K562 (cell line): ENCODE data around the gene KNG1. TPM values are rescaled to one million over a fixed set of nuclear protein-coding genes. Genes with fewer than 3 reads are reported as not detected.
A peak's percentile ranks its signal among the peaks of the same experiment; 100 is the strongest.

ENCODE experiments used
- ELF1 ChIP-seq: fragments of 200-800 bp; sonication (Bioruptor generic); IDR thresholded peaks from 2 replicates; pipeline ENCODE4 v1.6.1; 2016; ENCODE audit warnings: missing genetic modification characterization, missing compliant biosample characterization
- HNRNPUL1 ChIP-seq: fragments of 200-400 bp; formaldehyde crosslinking; IDR thresholded peaks from 2 replicates; pipeline ENCODE4 v1.6.1; 2017; ENCODE audit warnings: low read length
- MAZ ChIP-seq, 2 experiments: fragments of 450-650 bp in 1 of 2; sonication (generic) in 1 of 2; formaldehyde crosslinking; IDR thresholded peaks in 1 of 2; conservative IDR thresholded peaks in 1 of 2; 2 replicates each; pipeline versions ENCODE4 v1.4.0 to v1.5.0; 2020; ENCODE audit warnings: mild to moderate bottlenecking in 1 of 2, missing genetic modification reagents in 1 of 2
- THRB ChIP-seq: fragments of 450-650 bp; formaldehyde crosslinking; conservative IDR thresholded peaks from 2 replicates; pipeline ENCODE4 v1.4.0; 2022; ENCODE audit warnings: mild to moderate bottlenecking, missing genetic modification characterization
- ZBTB11 ChIP-seq, 3 experiments: fragments of 200-800 bp in 1 of 3; fragments of 250-450 bp in 1 of 3; fragments of 450-650 bp in 1 of 3; sonication (Bioruptor Pico) in 1 of 3; sonication (Bioruptor generic) in 1 of 3; formaldehyde crosslinking in 1 of 3; IDR thresholded peaks; 2 replicates each; pipeline versions ENCODE4 v1.6.1 to v1.8.0; 2016 to 2022; ENCODE audit warnings: mild to moderate bottlenecking in 2 of 3, missing genetic modification characterization in 2 of 3, missing compliant biosample characterization in 1 of 3, moderate library complexity in 1 of 3
- ZNF253 ChIP-seq: fragments of 250-450 bp; sonication (Bioruptor Pico); conservative IDR thresholded peaks from 2 replicates; pipeline ENCODE4 v1.6.1; 2021; ENCODE audit warnings: mild to moderate bottlenecking
- ZNF395 ChIP-seq: fragments of 200-800 bp; sonication (Bioruptor generic); IDR thresholded peaks from 2 replicates; pipeline ENCODE4 v1.6.1; 2017; ENCODE audit warnings: missing genetic modification characterization, missing compliant biosample characterization
- ZNF518B ChIP-seq: fragments of 250-450 bp; sonication (Bioruptor Pico); IDR thresholded peaks from 2 replicates; pipeline ENCODE4 v1.5.0; 2021; ENCODE audit warnings: mild to moderate bottlenecking, moderate library complexity
- ZNF57 ChIP-seq: fragments of 450-650 bp; formaldehyde crosslinking; IDR thresholded peaks from 2 replicates; pipeline ENCODE4 v1.4.0; 2020; ENCODE audit warnings: mild to moderate bottlenecking, moderate library complexity
- polyA plus RNA-seq, 8 experiments: library from polyadenylated mRNA; depleted of rRNA in 4 of 8; stranded (reverse) in 5 of 8; unstranded in 3 of 8; fragments of >200 nt; fragmentation: Nextera tagmentation in 2 of 8; fragmentation: Illumina TruSeq in 1 of 8; extraction: Ambion mirVana in 2 of 8; extraction: Trizol in 1 of 8; gene quantifications; 2 replicates each; pipeline versions ENCODE4 v1.2.1 to v1.2.3, GENCODE V29; 2011 to 2014; ENCODE audit warnings: inconsistent platforms in 1 of 8, missing spikeins in 1 of 8
- total RNA-seq, 7 experiments: library from RNA; depleted of rRNA in 6 of 7; stranded (reverse); fragments of >200 nt in 6 of 7; fragmentation: Illumina TruSeq in 2 of 7; extraction: Trizol in 2 of 7; gene quantifications; 2 replicates each; pipeline versions ENCODE4 v1.2.1 to v1.2.3, GENCODE V29; 2011 to 2021; ENCODE audit warnings: low replicate concordance in 1 of 7

The KNG1 gene
- total and polyA plus RNA-seq, 9 of the 15 experiments (the other 6 are each of a cell fraction or from before 2014, with no cell fraction given) = 0.09 TPM; not detected in 8

GRCh38 chr3:186783058-186783730 is 66.0 kb downstream of the KNG1 start, which contains the start of gene EIF4A2 (continued):
- TF ChIP-seq ZNF518B (CRISPR knock-in tag) (no peak), ELF1 (tag) (peak; percentile 65; the same call in 1 of the 2 replicates), ZNF57 (CRISPR knock-in tag) (no peak), ZNF395 (no peak; the same call in 1 of the 2 replicates), MAZ (CRISPR knock-in tag; conservative IDR thresholded peaks at IDR 0.05 in 1 of 2, IDR thresholded peaks at IDR 0.05 in 1 of 2) (peak; percentile 61 to 85), ZNF253 (CRISPR knock-in tag) (no peak), HNRNPUL1 (peak; percentile 62; the same call in 1 of the 2 replicates), ZBTB11 (CRISPR knock-in tag; IDR thresholded peaks at IDR 0.05) (peak in 2 of 3 experiments; percentile 60 to 88; a peak in 3 of 6 replicates), THRB (CRISPR knock-in tag) (no peak; the same call in 1 of the 2 replicates)
